WTC11 (cell line): ENCODE measurements around the gene SIKE1. TPM values are rescaled to one million over a fixed set of nuclear protein-coding genes. Genes with fewer than 3 reads are reported as not detected.

Experiments
- ARID4B ChIP-seq: sonication (generic); formaldehyde crosslinking; IDR thresholded peaks from 2 replicates; pipeline ENCODE4 v1.8.0; 2023; ENCODE audit warnings: missing genetic modification reagents, mild to moderate bottlenecking, borderline replicate concordance
- CDX4 ChIP-seq: fragments of 250-450 bp; sonication (Bioruptor Pico); IDR thresholded peaks from 2 replicates; pipeline ENCODE4 v1.9.0; 2021; ENCODE audit warnings: moderate library complexity, mild to moderate bottlenecking, inconsistent platforms, borderline replicate concordance
- GABPB1 ChIP-seq: sonication (generic); formaldehyde crosslinking; IDR thresholded peaks from 2 replicates; pipeline ENCODE4 v1.8.1; 2023; ENCODE audit warnings: mild to moderate bottlenecking, missing genetic modification reagents
- HMGA2 ChIP-seq: fragments of 250-450 bp; sonication (Bioruptor Pico); IDR thresholded peaks from 2 replicates; pipeline ENCODE4 v1.4.0; 2021; ENCODE audit warnings: mild to moderate bottlenecking, moderate library complexity
- JAZF1 ChIP-seq: fragments of 250-450 bp; sonication (Bioruptor Pico); IDR thresholded peaks from 2 replicates; pipeline ENCODE4 v1.9.0; 2021; ENCODE audit warnings: moderate library complexity, mild to moderate bottlenecking, inconsistent platforms
- MXD4 ChIP-seq: fragments of 250-450 bp; sonication (Bioruptor Pico); IDR thresholded peaks from 2 replicates; pipeline ENCODE4 v1.8.0; 2021; ENCODE audit warnings: mild to moderate bottlenecking, moderate library complexity, borderline replicate concordance
- NFATC4 ChIP-seq: fragments of 250-450 bp; sonication (Bioruptor Pico); IDR thresholded peaks from 2 replicates; pipeline ENCODE4 v1.9.0; 2021; ENCODE audit warnings: mild to moderate bottlenecking
- RELA ChIP-seq: sonication (generic); formaldehyde crosslinking; IDR thresholded peaks from 2 replicates; pipeline ENCODE4 v1.8.1; 2022; ENCODE audit warnings: missing genetic modification reagents, mild to moderate bottlenecking, borderline replicate concordance
- RORB ChIP-seq: fragments of 250-450 bp; sonication (Bioruptor Pico); IDR thresholded peaks from 2 replicates; pipeline ENCODE4 v1.9.0; 2021; ENCODE audit warnings: mild to moderate bottlenecking
- SMAD3 ChIP-seq: sonication (generic); formaldehyde crosslinking; IDR thresholded peaks from 2 replicates; pipeline ENCODE4 v1.8.0; 2022; ENCODE audit warnings: missing genetic modification reagents, mild to moderate bottlenecking, borderline replicate concordance
- SP1 ChIP-seq: sonication (generic); formaldehyde crosslinking; conservative IDR thresholded peaks from 2 replicates; pipeline ENCODE4 v1.8.1; 2022; ENCODE audit warnings: missing genetic modification reagents
- ZNF281 ChIP-seq: sonication (generic); formaldehyde crosslinking; IDR thresholded peaks from 2 replicates; pipeline ENCODE4 v1.8.0; 2023; ENCODE audit warnings: mild to moderate bottlenecking, missing genetic modification reagents
- ZNF532 ChIP-seq: fragments of 250-450 bp; sonication (Bioruptor Pico); IDR thresholded peaks from 2 replicates; pipeline ENCODE4 v1.9.0; 2021; ENCODE audit warnings: mild to moderate bottlenecking, borderline replicate concordance
- total RNA-seq: library from RNA; stranded (reverse); gene quantifications from 3 replicates; pipeline ENCODE4 v1.2.3, GENCODE V29; 2021
- TF ChIP-seq, protein P1 (sequence below): sonication (generic); formaldehyde crosslinking; IDR thresholded peaks from 2 replicates; pipeline ENCODE4 v1.8.0; 2022; ENCODE audit warnings: mild to moderate bottlenecking, missing genetic modification reagents
- TF ChIP-seq, protein P2 (sequence below): sonication (generic); formaldehyde crosslinking; IDR thresholded peaks from 2 replicates; pipeline ENCODE4 v1.8.0; 2022; ENCODE audit warnings: missing genetic modification reagents
- TF ChIP-seq, protein P3 (sequence below): fragments of 200-600 bp; IDR thresholded peaks from 2 replicates; pipeline ENCODE4 v1.8.0; 2022; ENCODE audit warnings: antibody characterized with exemption

Gene SIKE1
- total RNA-seq, 1 experiment from 2014 or later: 68.7 TPM

DNA sequence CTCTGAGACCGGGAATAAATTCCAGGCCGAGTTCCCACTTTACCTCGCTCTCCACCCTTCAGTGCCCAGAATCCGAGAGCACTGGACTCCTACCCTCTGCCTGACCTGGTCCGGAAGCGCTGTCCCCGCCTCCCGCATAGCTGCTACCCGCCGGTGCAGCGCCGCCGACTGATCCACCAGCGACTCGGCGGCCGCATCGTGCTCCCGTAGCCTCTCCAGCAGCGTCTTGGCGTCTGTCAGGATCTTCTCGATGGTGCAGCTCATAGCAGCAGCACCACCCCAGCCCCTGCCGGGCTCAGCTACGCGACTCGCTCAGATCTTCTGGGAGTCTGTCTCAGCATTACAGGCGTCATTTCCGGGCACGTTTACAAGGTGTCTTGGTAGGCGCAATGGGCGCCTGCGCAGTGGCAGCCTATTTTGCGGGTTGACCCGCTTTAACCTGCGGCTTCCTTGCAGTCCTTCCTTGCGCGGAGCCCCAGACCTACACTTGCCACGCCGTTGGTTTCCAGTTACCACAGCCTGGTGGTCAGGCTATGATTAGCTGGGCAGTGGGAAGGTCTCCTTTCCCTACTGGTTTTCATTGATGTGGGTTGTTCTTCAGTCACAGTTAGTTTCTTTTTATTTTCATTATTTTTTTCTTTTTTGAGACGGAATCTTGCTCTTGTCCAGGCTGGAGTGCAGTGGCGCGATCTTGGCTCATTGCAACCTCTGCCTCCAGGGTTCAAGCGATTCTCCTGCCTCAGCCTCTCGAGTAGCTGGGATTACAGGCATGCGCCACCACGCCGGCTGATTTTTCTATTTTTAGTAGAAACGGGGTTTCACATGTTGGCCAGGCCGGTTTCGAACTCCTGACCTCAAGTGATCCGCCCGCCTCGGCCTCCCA is at the start of gene SIKE1 (continued):
- TF ChIP-seq CDX4 (CRISPR knock-in tag): no peak
- no peak for TF ChIP-seq RELA (CRISPR knock-in tag)
- no peak for TF ChIP-seq HMGA2 (CRISPR knock-in tag)
- TF ChIP-seq, protein P1, sequence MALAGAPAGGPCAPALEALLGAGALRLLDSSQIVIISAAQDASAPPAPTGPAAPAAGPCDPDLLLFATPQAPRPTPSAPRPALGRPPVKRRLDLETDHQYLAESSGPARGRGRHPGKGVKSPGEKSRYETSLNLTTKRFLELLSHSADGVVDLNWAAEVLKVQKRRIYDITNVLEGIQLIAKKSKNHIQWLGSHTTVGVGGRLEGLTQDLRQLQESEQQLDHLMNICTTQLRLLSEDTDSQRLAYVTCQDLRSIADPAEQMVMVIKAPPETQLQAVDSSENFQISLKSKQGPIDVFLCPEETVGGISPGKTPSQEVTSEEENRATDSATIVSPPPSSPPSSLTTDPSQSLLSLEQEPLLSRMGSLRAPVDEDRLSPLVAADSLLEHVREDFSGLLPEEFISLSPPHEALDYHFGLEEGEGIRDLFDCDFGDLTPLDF (CRISPR knock-in tag): no peak
- TF ChIP-seq ARID4B (CRISPR knock-in tag): no peak; the same call in 1 of the 2 replicates
- peak; percentile 59; the same call in 1 of the 2 replicates for TF ChIP-seq SP1
- TF ChIP-seq, protein P2, sequence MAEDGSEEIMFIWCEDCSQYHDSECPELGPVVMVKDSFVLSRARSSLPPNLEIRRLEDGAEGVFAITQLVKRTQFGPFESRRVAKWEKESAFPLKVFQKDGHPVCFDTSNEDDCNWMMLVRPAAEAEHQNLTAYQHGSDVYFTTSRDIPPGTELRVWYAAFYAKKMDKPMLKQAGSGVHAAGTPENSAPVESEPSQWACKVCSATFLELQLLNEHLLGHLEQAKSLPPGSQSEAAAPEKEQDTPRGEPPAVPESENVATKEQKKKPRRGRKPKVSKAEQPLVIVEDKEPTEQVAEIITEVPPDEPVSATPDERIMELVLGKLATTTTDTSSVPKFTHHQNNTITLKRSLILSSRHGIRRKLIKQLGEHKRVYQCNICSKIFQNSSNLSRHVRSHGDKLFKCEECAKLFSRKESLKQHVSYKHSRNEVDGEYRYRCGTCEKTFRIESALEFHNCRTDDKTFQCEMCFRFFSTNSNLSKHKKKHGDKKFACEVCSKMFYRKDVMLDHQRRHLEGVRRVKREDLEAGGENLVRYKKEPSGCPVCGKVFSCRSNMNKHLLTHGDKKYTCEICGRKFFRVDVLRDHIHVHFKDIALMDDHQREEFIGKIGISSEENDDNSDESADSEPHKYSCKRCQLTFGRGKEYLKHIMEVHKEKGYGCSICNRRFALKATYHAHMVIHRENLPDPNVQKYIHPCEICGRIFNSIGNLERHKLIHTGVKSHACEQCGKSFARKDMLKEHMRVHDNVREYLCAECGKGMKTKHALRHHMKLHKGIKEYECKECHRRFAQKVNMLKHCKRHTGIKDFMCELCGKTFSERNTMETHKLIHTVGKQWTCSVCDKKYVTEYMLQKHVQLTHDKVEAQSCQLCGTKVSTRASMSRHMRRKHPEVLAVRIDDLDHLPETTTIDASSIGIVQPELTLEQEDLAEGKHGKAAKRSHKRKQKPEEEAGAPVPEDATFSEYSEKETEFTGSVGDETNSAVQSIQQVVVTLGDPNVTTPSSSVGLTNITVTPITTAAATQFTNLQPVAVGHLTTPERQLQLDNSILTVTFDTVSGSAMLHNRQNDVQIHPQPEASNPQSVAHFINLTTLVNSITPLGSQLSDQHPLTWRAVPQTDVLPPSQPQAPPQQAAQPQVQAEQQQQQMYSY (CRISPR knock-in tag): no peak
- TF ChIP-seq ZNF532 (CRISPR knock-in tag): no peak
- TF ChIP-seq, protein P3, sequence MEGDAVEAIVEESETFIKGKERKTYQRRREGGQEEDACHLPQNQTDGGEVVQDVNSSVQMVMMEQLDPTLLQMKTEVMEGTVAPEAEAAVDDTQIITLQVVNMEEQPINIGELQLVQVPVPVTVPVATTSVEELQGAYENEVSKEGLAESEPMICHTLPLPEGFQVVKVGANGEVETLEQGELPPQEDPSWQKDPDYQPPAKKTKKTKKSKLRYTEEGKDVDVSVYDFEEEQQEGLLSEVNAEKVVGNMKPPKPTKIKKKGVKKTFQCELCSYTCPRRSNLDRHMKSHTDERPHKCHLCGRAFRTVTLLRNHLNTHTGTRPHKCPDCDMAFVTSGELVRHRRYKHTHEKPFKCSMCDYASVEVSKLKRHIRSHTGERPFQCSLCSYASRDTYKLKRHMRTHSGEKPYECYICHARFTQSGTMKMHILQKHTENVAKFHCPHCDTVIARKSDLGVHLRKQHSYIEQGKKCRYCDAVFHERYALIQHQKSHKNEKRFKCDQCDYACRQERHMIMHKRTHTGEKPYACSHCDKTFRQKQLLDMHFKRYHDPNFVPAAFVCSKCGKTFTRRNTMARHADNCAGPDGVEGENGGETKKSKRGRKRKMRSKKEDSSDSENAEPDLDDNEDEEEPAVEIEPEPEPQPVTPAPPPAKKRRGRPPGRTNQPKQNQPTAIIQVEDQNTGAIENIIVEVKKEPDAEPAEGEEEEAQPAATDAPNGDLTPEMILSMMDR: no peak
- TF ChIP-seq SMAD3: 0 out of 2 replicates have a peak, but pooled peaks have one; percentile 14
- TF ChIP-seq GABPB1 (CRISPR knock-in tag): peak; percentile 89
- no peak for TF ChIP-seq RORB (CRISPR knock-in tag)
- no peak for TF ChIP-seq NFATC4 (CRISPR knock-in tag)
- no peak for TF ChIP-seq MXD4 (CRISPR knock-in tag)
- TF ChIP-seq ZNF281 (CRISPR knock-in tag): no peak
- TF ChIP-seq JAZF1 (CRISPR knock-in tag): no peak
